SH-SY5Y (cell line): ENCODE data around the gene XRCC5.

Source experiments
- GATA2 ChIP-seq: IDR thresholded peaks from 2 replicates; pipeline ENCODE4 v1.6.1; 2011; ENCODE audit warnings: mild to moderate bottlenecking, low read depth, low read length
- GATA3 ChIP-seq: IDR thresholded peaks from 2 replicates; pipeline ENCODE4 v1.6.1; 2011; ENCODE audit warnings: low read depth, mild to moderate bottlenecking, low read length, moderate library complexity

GRCh38 chr2:216117561-216118340 lies 8.6 kb downstream of the XRCC5 start:
- TF ChIP-seq GATA3 (no peak), GATA2 (no peak)
